Diencephalon (tissue), 1 donor: Measurements from ENCODE around the gene CIDEC. TPM values are rescaled to one million over a fixed set of nuclear protein-coding genes. Genes with fewer than 3 reads are reported as not detected.

Source experiments
- small RNA-seq: library from RNA; depleted of rRNA; stranded (forward); fragments of <200 nt; gene quantifications from one replicate; pipeline ENCODE3, GENCODE V24; 2014
- total RNA-seq: library from RNA; depleted of rRNA; stranded (reverse); fragments of >200 nt; gene quantifications from one replicate; pipeline ENCODE4 v1.2.3, GENCODE V29; 2014

Gene CIDEC, protein sequence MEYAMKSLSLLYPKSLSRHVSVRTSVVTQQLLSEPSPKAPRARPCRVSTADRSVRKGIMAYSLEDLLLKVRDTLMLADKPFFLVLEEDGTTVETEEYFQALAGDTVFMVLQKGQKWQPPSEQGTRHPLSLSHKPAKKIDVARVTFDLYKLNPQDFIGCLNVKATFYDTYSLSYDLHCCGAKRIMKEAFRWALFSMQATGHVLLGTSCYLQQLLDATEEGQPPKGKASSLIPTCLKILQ
- total RNA-seq: not detected

DNA sequence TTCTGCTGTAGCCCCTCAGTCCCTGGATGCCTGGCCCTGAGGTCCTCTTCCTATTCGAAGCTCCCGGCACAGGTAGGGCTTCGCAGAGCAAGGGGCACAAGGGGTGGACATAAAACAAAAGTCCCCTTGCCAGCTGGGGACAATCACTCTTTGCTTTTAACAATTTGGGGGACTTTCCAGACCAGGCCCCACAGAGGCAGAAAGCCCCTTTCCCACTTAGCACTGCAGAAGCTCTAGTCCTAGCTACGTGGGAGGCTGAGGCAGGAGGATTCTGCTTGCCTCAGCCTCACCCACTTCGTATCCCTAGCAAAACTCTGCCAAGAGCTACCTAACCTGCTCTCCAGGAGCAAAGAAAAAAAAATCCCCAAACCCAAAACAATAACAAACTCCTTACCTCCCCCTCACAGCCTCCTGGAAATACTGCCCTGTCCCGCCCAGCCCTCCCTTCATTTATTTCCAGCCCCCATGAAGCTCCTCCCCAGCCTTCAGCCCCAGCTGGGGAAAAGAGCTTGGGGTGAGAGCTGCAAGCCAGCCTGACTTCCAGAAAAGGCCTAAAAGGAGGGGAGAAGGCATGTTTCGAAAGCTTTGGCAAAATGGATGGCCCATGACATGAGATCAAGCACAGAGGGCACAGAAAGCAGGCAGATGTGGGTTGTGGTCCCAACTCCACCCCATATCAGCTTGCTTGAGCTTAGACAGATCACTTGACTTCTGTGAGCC lies at the start of gene CIDEC:
TSS of gene CIDEC (minus strand) at position 424 of the 720 bp plus-strand sequence. CDS start 1,767 bp downstream, outside the sequence.

DNA sequence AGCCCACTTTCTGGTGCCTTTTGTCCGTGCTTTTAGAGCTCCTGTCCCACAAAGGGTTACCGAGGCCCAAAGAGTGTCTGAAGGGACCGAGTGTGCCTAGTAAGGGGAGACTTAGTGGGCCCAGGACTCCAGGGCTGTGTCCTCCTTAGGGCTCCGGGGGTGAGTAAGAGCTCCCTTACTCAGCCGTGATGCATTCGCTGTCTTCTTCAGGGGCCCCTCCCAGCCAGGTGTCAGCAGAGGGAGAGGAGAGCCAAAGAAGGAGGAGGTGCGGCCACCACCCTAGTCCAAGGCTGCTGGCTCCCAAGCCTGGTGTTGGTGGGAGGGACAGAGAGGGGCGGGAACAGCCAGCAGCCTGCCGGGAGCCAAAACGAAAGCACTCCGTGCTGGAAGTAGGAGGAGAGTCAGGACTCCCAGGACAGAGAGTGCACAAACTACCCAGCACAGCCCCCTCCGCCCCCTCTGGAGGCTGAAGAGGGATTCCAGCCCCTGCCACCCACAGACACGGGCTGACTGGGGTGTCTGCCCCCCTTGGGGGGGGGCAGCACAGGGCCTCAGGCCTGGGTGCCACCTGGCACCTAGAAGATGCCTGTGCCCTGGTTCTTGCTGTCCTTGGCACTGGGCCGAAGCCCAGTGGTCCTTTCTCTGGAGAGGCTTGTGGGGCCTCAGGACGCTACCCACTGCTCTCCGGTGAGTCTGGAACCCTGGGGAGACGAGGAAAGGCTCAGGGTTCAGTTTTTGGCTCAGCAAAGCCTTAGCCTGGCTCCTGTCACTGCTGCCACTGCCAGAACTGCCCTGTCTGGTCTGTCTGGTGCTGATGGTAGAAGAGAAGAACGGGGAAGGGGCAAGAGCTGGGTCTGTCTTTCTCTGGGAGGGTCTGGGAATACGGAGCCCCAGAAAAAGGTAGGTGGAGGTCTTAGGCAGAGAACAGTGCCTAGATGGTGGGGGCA lies 37.0 kb upstream of the CIDEC start, which contains the start of gene IL17RC:
TSS of gene IL17RC (plus strand) at position 365 of the 947 bp plus-strand sequence. CDS start at position 583, 218 bp downstream.

DNA sequence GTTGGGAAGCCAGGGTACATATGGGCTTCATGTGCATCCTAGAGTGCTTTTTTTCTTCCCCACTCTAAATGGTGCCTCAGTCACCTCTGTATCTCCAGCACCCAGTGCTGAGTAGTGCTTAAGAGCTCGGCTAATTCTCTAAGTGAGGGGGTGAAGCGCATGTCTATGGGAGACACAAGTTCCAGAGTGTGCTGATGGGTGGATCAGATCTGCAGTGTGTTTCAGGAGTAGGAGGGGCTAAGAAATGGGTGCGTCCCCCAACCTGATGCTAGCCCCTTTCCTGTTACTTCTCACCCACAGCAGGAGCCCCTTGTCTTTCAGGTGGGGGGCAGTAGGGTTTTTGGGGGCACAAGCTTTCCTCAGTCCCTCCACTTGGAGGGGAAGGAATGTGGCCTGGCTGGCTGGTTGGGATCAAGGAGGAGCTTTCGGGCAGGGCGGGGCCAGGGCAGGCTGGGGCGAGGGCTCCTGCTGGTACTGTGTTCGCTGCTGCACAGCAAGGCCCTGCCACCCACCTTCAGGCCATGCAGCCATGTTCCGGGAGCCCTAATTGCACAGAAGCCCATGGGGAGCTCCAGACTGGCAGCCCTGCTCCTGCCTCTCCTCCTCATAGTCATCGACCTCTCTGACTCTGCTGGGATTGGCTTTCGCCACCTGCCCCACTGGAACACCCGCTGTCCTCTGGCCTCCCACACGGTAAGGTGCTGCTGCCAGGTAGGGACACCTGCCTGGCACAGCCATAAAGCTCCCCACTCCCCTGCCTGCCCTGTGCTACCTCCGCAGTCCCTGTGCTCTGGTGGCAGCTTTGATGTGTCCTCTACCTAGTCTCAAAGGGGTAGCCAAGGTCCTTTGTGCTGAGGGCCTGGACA lies 22.6 kb upstream of the CIDEC start, which contains the start of gene IL17RE:
TSS of gene IL17RE (plus strand) at position 477 of the 866 bp plus-strand sequence. CDS start at position 562, 85 bp downstream.

DNA sequence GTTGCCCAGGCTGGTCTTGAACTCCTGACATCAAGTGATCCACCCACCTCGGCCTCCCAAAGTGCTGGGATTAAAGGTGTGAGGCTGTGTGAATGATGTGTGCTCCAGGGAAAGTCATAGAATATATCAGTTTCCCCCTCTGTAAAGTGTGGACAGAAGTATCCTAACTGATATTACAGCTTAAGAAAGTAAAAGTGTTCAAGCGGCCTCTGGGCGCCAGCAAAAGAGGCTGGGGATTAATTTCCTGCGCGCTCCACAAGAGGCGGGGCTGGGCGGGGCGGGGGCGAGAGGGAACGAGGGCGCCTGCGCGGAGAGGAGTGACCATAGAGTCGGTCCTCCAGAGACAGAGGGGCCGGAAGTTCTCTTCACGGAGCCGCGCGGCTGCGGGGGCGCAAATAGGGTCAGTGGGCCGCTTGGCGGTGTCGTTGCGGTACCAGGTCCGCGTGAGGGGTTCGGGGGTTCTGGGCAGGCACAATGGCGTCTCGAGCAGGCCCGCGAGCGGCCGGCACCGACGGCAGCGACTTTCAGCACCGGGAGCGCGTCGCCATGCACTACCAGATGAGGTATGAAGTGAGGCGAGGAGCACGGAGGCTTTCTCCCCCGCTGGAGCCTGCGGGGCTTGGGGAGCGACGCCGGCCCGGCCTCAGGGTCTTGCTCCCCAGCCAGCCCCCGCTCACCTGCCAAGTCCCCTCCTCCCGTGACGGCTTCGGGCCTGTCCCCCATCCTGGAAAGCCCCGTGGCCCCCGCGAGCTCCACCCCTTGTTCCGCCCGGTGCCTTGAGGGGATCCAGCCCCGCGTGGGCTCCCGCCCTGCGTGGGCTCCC lies 10.4 kb upstream of the CIDEC start, which contains the start of gene JAGN1:
TSS of gene JAGN1 (plus strand) at position 362 of the 823 bp plus-strand sequence. CDS start at position 475, 113 bp downstream.

DNA sequence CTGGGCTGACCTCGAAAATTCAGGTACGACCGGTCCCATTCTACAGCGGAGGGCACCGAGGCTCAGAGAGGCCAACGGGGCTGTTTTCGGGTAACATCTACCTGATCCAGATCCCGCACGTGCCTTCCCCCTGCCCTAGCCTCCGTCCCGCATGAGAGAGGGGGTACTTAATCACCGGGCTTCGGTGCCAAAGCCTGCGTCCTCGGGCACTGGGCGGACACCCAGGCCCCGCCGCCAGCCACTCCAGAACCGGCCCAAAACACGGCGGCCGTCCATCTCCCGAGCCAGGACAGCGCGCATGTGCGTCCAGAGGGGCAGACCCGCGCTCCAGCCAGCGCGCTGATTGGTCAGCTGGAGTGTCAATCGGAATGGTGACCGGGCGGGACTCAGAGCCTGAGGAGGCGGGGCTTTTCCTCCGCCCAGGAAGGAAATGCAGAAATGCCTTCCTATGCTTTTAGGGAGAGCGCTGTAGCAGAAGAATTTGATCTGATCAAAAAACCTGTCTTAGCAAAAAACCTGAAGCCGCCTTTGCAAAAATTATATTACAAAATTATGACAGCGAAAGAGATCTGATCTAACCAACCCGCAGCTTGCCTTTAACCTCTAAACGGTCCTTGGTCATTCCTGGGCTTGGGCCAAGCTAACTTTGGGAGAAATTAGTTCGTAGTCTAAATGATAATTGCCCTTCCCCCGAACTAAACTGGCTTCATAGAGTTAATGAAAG lies 36.2 kb downstream of the CIDEC start, which contains the start of gene RPUSD3:
TSS of gene RPUSD3 (minus strand) at position 294 of the 724 bp plus-strand sequence. CDS start at position 276, 18 bp downstream.

Small RNAs within 50 kb of the gene (small RNA-seq; reads per million reads assigned to genes)
- gene RNU6-882P: not detected

Other genes starting within 250 kb of the CIDEC start
- gene MTMR14, start 230.7 kb downstream of the CIDEC start, total RNA-seq: 18.9 TPM
- 12.7 TPM for gene CPNE9, start 176.4 kb downstream of the CIDEC start, total RNA-seq
- gene BRPF1, start 148.5 kb downstream of the CIDEC start, total RNA-seq: 12.9 TPM
- gene OGG1, start 130.3 kb downstream of the CIDEC start, total RNA-seq: 69.9 TPM
- 53.5 TPM for gene CAMK1, start 110.3 kb downstream of the CIDEC start, total RNA-seq
- gene TADA3, start 87.8 kb downstream of the CIDEC start, total RNA-seq: 39.2 TPM
- 131 TPM for gene ARPC4, start 87.2 kb downstream of the CIDEC start, total RNA-seq
- gene TTLL3, start 70.0 kb downstream of the CIDEC start, total RNA-seq: 18.7 TPM
- 21.0 TPM for gene RPUSD3, start 36.2 kb downstream of the CIDEC start, total RNA-seq
- 20.1 TPM for gene JAGN1, start 10.4 kb upstream of the CIDEC start, total RNA-seq
- gene IL17RE, start 22.6 kb upstream of the CIDEC start, total RNA-seq: 1.4 TPM
- 4.8 TPM for gene IL17RC, start 36.8 kb upstream of the CIDEC start, total RNA-seq
- 27.2 TPM for gene CRELD1, start 53.6 kb upstream of the CIDEC start, total RNA-seq
- gene PRRT3, start 72.2 kb upstream of the CIDEC start, total RNA-seq: 9.9 TPM
- gene EMC3, start 106.6 kb upstream of the CIDEC start, total RNA-seq: 51.2 TPM
- gene FANCD2, start 146.2 kb upstream of the CIDEC start, total RNA-seq: 7.2 TPM
- not detected for gene FANCD2OS, start 228.0 kb upstream of the CIDEC start, total RNA-seq
- gene BRK1, start 235.4 kb upstream of the CIDEC start, total RNA-seq: 99.4 TPM